DND-41 (cell line): ENCODE measurements around the gene NPDC1.

Experiments used
- CTCF ChIP-seq: IDR thresholded peaks from 2 replicates; pipeline ENCODE4 v1.5.1; 2012; ENCODE audit warnings: borderline replicate concordance, low read length, moderate library complexity, mild to moderate bottlenecking; ENCODE audit not compliant: poor library complexity, severe bottlenecking; ENCODE audit errors: extremely low read depth
- EZH2 ChIP-seq: IDR thresholded peaks from 3 replicates; pipeline ENCODE4 v1.6.1; 2012; ENCODE audit warnings: borderline replicate concordance, low read depth, mild to moderate bottlenecking, moderate library complexity, low read length, inconsistent platforms; ENCODE audit not compliant: severe bottlenecking

GRCh38 chr9:137029058-137029936, 16.7 kb downstream of the NPDC1 start:
- peak; percentile 82 for TF ChIP-seq CTCF
- no peak for TF ChIP-seq EZH2
